Islet precursor cell (in vitro differentiated cells): ENCODE results near the gene SPEM2.

ENCODE experiments used
- DNase-seq: peaks from one replicate; pipeline ENCODE4 v3.0.0-alpha.2; 2018

The SPEM2 gene

GRCh38 chr17:7425316-7425715 lies at the start of gene SPEM2:
Gene SPEM2, plus strand, starts transcription at chr17:7425616. Its CDS starts 73 bp downstream, at chr17:7425689.
- DNase-seq, result no peak

DNA sequence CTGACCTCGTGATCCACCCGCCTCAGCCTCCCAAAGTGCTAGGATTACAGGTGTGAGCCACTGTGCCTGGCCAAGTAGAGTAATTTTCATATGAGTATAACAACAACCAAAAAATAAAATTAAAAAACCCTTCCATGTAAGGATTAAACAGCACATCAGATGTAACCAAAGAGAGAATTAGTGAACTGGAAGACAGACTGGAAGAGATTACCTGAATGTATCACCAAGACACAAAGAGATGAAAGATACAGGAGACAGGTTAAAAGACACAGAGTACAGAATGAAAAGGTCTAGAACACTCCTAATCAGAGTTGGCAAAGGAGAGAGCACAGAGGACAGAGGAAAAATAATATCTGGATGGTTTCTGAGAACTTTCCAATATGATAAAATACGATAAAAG lies 46.3 kb upstream of the SPEM2 start:
- DNase-seq, result no peak

- DNase-seq, result peak; percentile 83
These were observed 45.1 kb upstream of the SPEM2 start for GRCh38 chr17:7380321-7380720.

DNA sequence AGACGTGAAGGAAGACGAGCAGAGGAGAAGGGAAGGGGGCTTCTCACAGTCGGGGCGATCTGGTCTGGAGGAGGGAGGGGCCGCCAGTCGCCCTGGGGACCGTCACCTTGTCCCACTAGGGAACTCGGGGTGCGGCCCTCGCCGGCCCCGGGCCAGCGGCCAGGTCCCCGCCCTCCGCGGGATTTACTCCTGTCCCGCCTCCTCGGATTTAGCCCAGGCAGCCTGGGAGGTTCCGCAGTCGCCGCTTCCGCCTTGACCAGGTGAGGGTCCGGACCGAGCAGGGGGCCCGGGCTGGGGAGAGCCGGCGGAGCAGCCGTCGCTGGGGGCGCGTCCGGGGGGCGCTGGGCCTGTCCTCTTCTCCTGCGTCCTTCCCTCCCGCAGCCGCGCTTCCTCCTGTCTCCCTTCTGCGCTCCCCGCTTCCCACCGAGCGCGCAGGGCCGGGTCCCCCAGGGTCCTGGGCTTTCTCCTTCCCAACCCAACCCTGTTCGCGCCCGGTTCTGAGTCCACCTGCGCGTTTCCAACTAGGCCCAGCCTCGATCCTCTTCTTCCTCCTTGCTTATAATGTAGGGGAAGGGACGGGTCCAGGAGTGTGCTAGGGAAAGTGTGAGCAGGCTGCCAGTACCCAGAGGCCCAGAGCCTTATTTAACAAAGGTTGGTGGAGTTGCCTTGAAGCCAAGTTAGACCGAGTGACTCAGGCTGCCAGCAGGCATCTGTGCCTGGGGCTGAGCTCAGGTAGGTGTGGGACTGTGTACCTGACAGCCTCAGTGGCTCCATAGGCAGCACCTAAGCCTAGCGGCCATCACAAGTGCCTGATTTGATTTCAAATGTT lies 44.3 kb upstream of the SPEM2 start, which contains the start of gene TNK1:
Gene TNK1 (plus strand): TSS at position 235 of the 829 bp plus-strand sequence. CDS start 1,838 bp downstream, outside the sequence.
- peak; percentile 80 for DNase-seq

GRCh38 chr17:7382901-7383300 lies 42.5 kb upstream of the SPEM2 start:
- DNase-seq, result no peak

DNA sequence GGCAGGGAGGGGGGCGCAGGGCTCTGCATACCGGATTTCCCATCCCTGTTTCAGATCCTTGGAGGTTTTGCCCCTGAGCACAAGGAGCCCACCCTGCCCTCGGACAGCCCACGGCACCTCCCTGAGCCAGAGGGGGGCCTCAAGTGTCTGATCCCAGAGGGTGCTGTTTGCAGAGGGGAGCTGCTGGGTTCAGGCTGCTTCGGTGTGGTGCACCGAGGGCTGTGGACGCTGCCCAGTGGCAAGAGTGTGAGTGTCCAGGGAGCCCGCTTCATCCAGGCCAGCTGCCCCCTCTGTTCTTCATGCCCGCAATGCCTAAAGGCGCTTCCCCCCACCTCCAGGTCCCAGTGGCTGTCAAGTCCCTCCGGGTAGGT lies 42.1 kb upstream of the SPEM2 start:
- DNase-seq, result no peak

GRCh38 chr17:7383742-7384488 lies 41.5 kb upstream of the SPEM2 start:
- peak; percentile 86 for DNase-seq

DNA sequence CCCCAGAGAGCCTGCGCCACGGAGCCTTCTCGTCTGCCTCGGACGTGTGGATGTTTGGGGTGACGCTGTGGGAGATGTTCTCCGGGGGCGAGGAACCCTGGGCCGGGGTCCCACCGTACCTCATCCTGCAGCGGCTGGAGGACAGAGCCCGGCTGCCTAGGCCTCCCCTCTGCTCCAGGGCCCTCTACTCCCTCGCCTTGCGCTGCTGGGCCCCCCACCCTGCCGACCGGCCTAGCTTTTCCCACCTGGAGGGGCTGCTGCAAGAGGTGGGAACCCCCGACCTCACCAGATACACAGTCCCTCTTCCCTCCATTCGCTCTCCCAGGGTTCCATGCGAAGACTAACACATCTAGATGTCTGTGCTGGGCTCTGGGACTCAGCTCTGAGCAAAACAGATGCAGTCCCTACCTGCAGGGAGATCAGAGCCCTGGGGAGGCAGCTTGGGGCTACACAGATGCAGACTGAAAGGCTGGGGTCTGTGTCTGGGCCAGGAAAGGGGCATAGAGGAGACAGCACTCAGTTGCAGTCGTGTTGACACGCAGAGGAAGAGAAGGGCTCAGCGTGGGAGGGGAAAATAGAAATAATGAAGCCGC lies 40.8 kb upstream of the SPEM2 start:
- no peak for DNase-seq

DNA sequence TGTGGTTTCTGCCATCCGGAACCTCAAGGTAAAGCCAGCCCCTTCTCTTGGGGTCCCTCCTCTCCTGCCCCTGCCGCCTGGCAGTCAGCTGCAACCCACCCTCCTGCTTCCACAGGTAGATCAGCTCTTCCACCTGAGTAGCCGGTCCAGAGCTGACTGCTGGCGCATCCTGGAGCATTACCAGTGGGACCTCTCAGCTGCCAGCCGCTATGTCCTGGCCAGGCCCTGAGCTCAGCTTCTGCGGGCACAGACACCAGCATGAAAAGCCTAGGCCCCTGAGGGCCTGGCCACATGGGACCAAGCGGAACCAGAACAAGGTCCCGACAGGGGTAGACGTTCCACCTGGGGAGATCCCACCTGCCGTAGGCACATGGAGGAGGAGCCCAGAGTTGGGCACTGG lies 36.6 kb upstream of the SPEM2 start:
- DNase-seq, result no peak

DNA sequence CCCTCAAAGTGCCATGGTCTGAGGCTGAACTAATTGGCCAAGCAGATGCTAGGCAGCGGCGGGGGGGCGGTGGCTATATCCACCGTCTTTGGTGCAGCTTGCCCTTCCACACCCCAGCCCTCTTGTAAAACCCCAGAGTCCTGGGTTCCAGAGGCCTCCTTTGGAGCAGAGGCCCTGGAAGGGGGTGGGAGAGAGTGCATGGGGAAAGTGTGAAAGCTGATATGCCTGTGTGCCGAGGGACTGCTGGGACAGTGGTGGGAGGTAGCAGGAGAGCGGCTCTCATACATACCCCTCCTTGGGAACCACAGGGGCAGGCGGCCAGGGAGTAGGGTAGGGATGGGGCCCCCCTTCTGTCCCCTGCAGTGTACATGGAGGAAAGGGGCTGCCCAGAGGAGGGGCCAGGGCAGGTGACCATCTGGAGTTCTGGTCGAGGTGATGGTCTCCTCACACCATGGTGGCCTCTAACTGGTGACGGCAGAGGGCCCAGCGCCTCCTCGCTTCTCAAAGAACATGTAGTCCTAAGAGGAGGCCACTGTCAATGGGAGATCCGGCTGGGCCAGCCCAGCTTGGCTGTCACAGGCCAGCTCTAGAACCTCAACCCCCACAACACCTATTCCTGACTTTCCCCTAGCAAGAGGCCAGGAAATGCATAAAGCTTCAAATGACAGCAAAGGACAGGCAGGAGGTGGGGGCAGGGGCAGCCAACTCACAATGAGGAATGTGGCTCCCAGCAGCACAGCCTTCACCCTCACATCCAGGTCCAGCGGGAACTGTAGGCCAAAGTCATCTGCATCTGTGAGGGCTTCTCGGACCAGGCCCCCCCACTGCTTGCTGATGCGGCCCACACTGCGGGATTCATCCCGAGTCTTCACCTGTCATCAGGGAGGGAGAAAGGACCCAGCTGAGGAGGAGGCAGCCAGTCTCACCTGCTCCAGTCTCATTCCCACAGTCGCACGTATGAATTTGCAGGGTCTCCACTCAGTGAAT lies 35.2 kb upstream of the SPEM2 start:
- no peak for DNase-seq

DNA sequence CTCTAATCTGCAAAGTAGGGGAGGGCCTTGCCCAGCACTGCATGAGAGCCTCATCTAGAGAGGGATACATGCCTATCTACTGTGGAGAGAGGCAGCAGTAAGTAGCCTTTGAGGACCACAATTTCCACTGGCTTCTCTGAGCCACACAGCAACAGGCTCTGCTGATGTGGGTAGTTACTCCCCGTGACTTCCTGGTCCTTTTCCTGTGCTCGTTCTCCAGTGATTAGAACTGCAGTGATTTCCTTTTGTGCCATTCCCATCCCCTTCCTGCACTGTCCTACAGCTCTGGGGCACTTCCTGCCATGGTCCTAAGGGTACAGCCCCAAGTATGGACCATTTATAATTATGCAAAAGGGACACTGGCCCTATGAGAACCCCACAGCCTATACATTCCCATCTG lies 34.1 kb upstream of the SPEM2 start:
- DNase-seq, result no peak

DNA sequence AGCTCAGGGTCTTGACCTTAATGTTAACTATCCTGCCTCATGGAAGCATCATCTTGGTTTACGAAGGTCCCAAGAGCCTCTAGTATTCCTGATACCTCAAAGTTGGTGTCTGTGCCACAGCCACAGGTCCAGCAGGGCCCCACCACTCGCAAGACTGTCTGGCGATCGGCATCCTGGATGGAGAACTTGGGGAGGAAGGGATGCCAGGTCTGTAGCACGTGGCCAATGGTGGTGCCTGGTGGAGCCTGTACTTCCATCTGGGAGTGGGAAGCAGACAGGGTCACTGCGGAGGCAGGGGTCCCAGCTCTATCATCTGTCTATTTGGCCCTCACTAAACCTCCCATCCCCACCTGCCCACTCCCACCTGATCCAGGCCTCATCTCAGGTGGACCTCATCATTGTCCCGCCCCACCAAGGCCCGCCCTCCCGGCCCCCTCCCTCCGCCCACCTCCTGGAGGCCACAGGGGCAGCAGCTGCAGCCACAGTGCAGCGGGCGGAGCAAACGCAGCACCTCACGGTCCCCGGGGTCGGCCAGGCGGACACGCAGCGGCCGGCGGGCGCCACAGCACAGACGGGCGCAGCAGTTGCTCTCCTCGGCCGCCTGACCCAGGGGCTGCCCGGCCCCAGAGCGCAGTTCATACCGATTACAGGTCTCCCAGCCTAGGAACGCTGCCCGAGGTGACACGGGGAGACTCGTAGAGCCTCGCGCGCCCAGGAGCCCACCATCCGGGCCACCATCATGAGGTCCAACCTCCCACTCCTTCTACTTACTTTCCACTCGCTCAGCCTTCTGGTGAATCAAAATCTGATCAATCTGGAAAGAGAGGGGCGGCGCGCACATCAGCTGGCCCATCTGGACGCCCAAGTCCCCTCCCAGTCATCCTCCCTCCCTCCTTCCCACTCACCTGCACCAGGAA lies 32.5 kb upstream of the SPEM2 start:
- DNase-seq, result peak; percentile 78

GRCh38 chr17:7393613-7394451 lies 31.6 kb upstream of the SPEM2 start:
- peak; percentile 68 for DNase-seq

GRCh38 chr17:7394452-7395191 lies 30.8 kb upstream of the SPEM2 start, which contains the start of gene PLSCR3:
Gene PLSCR3, minus strand, starts transcription at chr17:7394525. Its CDS starts 415 bp downstream, at chr17:7394110.
- DNase-seq, result peak; percentile 97

- DNase-seq, result peak; percentile 53
These were observed 29.3 kb upstream of the SPEM2 start for GRCh38 chr17:7396147-7396546.

- no peak for DNase-seq
These were observed 26.8 kb upstream of the SPEM2 start for GRCh38 chr17:7398612-7399011.

DNA sequence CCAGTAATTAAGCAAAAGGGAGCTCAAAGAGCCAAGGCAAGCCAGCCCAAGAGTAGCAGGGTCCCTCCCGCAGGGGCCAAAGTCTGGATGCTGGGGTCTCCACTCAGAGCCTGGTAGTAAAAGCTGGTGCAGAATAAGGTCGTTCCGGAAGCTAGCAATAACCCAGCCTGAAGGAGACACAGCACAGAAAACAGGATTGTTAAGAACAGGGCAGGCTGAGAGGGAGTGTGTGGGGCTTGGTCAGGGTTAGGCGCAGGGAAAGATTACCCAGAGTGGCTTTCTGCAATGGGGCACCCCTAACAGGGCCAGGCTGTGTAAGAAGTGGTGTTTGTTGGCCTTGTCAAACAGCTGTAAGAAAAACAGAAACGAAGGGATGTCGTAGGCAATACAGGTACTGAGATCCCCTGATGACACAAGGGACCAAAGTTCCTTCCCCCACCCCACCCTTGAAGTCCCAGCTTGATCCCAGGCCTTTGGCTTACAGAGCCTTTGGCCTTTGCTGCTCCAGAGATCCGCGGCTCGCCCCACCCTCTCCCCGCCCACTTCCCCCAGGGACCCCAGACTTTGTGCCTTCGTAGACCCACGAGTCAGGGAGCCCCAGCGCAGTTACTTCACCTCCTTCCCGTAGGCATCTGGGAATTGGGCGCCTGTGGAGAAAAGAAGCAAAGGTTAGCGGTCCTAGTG lies 22.2 kb upstream of the SPEM2 start:
- DNase-seq, result no peak

DNA sequence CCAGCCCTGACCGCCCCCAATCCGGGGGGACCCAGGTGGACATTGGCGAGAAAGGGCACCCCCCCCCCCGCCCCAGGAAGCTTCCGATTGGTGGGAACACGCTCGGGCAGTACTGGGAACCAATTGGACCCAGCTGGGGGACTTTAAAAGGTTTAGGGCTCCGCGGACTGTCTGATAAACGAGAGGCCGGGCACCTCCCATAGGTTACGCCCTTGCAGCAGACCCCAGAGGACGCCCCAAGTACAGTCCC lies 21.8 kb upstream of the SPEM2 start:
- DNase-seq, result no peak
